HEK293 (cell line): ENCODE results near the gene KLHL25.

Experiments
- CTCF ChIA-PET: fragments of 350-600 bp; formaldehyde crosslinking; extraction: SDS; loops from one replicate; lab custom pipeline; 2021; ENCODE audit warnings: antibody characterized with exemption; lab: Yijun Ruan, JAX
- POLR2A ChIA-PET: fragments of 300-600 bp; formaldehyde crosslinking; extraction: SDS; loops from one replicate; lab custom pipeline; 2020; ENCODE audit warnings: antibody characterized with exemption, inconsistent platforms; lab: Yijun Ruan, JAX
- H3K27ac ChIP-seq: fragments of 200-500 bp; sonication (Bioruptor generic); 2 replicates; pipeline ENCODE4 v1.5.1; 2014; ENCODE audit warnings: low read depth, low read length, control low read depth, inconsistent platforms; ENCODE audit errors: extremely low read depth
- H3K36me3 ChIP-seq, 2 experiments: fragments of 200-500 bp in 1 of 2; sonication (Bioruptor generic) in 1 of 2; 1 replicate in 1 of 2; 2 replicates in 1 of 2; pipeline ENCODE4 v1.5.1; 2014 to 2017; ENCODE audit warnings: inconsistent platforms in 2 of 2, low read length in 2 of 2; ENCODE audit not compliant: control insufficient read depth in 2 of 2, insufficient read depth in 1 of 2
- H3K4me1 ChIP-seq: fragments of 200-500 bp; sonication (Bioruptor generic); 2 replicates; pipeline ENCODE4 v1.5.1; 2014; ENCODE audit warnings: mild to moderate bottlenecking, low read length, inconsistent platforms; ENCODE audit not compliant: control insufficient read depth, insufficient read depth
- H3K4me3 ChIP-seq: 2 replicates; pipeline ENCODE4 v1.5.1; 2011; ENCODE audit warnings: low read depth, mild to moderate bottlenecking, control low read depth, low read length, moderate library complexity
- H3K9me3 ChIP-seq: fragments of 200-500 bp; sonication (Bioruptor generic); 2 replicates; pipeline ENCODE4 v1.5.1; 2014; ENCODE audit warnings: low read depth, low read length, inconsistent platforms; ENCODE audit not compliant: control insufficient read depth, insufficient read depth
- ELK4 ChIP-seq: IDR thresholded peaks from 2 replicates; pipeline ENCODE4 v1.6.1; 2011; ENCODE audit warnings: mild to moderate bottlenecking, low read depth, low read length, borderline replicate concordance
- HOXA7 ChIP-seq: sonication (generic); formaldehyde crosslinking; IDR thresholded peaks from 2 replicates; pipeline ENCODE4 v1.8.1; 2022; ENCODE audit warnings: missing genetic modification reagents, borderline replicate concordance
- MZF1 ChIP-seq: fragments of 450-650 bp; formaldehyde crosslinking; IDR thresholded peaks from 2 replicates; pipeline ENCODE4 v1.5.1; 2017; ENCODE audit warnings: missing biosample characterization, missing genetic modification characterization, borderline replicate concordance
- SALL2 ChIP-seq: fragments of 450-650 bp; formaldehyde crosslinking; IDR thresholded peaks from 2 replicates; pipeline ENCODE4 v1.5.0; 2017; ENCODE audit warnings: missing biosample characterization, mild to moderate bottlenecking, missing genetic modification characterization, borderline replicate concordance
- SETDB1 ChIP-seq: IDR thresholded peaks from one replicate; pipeline ENCODE4 v1.6.1; 2017; ENCODE audit warnings: mild to moderate bottlenecking, low read length, moderate library complexity, mixed read lengths; ENCODE audit not compliant: insufficient read length
- TRIM28 ChIP-seq: IDR thresholded peaks from 2 replicates; pipeline ENCODE4 v1.6.1; 2011; ENCODE audit warnings: low read length, control low read depth, borderline replicate concordance
- YY1 ChIP-seq: fragments of 450-650 bp; formaldehyde crosslinking; IDR thresholded peaks from 2 replicates; pipeline ENCODE4 v1.5.1; 2018; ENCODE audit warnings: missing biosample characterization, missing genetic modification characterization
- ZBTB26 ChIP-seq: fragments of 450-650 bp; formaldehyde crosslinking; optimal IDR thresholded peaks from 2 replicates; pipeline ENCODE3; 2016; ENCODE audit warnings: missing biosample characterization, mild to moderate bottlenecking, missing genetic modification characterization
- ZBTB48 ChIP-seq: fragments of 450-650 bp; formaldehyde crosslinking; IDR thresholded peaks from 2 replicates; pipeline ENCODE4 v1.5.1; 2016; ENCODE audit warnings: missing biosample characterization, missing genetic modification characterization
- ZBTB7A ChIP-seq: fragments of 450-650 bp; formaldehyde crosslinking; IDR thresholded peaks from 2 replicates; pipeline ENCODE4 v1.5.1; 2016; ENCODE audit warnings: low read depth, missing biosample characterization, missing genetic modification characterization
- ZNF10 ChIP-seq: fragments of 450-650 bp; formaldehyde crosslinking; IDR thresholded peaks from 2 replicates; pipeline ENCODE4 v1.5.1; 2017; ENCODE audit warnings: missing biosample characterization, missing genetic modification characterization
- ZNF24 ChIP-seq: fragments of 450-650 bp; formaldehyde crosslinking; IDR thresholded peaks from 2 replicates; pipeline ENCODE4 v1.5.1; 2016; ENCODE audit warnings: missing biosample characterization, missing genetic modification characterization
- ZNF26 ChIP-seq: fragments of 450-650 bp; formaldehyde crosslinking; IDR thresholded peaks from 2 replicates; pipeline ENCODE4 v1.5.1; 2016; ENCODE audit warnings: missing biosample characterization, missing genetic modification characterization
- ZNF274 ChIP-seq, 2 experiments: fragments of 200-500 bp in 1 of 2; fragments of 450-650 bp in 1 of 2; sonication (Bioruptor generic) in 1 of 2; formaldehyde crosslinking in 1 of 2; IDR thresholded peaks; 2 replicates each; pipeline versions ENCODE4 v1.5.1 to v1.6.1; 2014 to 2016; ENCODE audit warnings: borderline replicate concordance in 1 of 2, inconsistent platforms in 1 of 2, low read length in 1 of 2, missing biosample characterization in 1 of 2, missing genetic modification characterization in 1 of 2
- ZNF514 ChIP-seq: fragments of 450-650 bp; formaldehyde crosslinking; IDR thresholded peaks from 2 replicates; pipeline ENCODE4 v1.5.1; 2016; ENCODE audit warnings: missing biosample characterization, missing genetic modification characterization
- ZNF561 ChIP-seq: fragments of 450-650 bp; IDR thresholded peaks from 2 replicates; pipeline ENCODE4 v1.5.1; 2018; ENCODE audit warnings: missing biosample characterization, missing genetic modification characterization, borderline replicate concordance
- ZNF580 ChIP-seq: fragments of 450-650 bp; formaldehyde crosslinking; IDR thresholded peaks from 2 replicates; pipeline ENCODE4 v1.5.1; 2016; ENCODE audit warnings: missing biosample characterization, missing genetic modification characterization
- ZNF626 ChIP-seq: fragments of 450-650 bp; sonication (Bioruptor Pico); formaldehyde crosslinking; IDR thresholded peaks from 2 replicates; pipeline ENCODE4 v1.5.1; 2018; ENCODE audit warnings: missing biosample characterization, missing genetic modification characterization, inconsistent platforms
- ZNF654 ChIP-seq: fragments of 450-650 bp; formaldehyde crosslinking; IDR thresholded peaks from 2 replicates; pipeline ENCODE4 v1.5.1; 2016; ENCODE audit warnings: low read depth, missing biosample characterization, missing genetic modification characterization
- ZNF776 ChIP-seq: fragments of 450-650 bp; formaldehyde crosslinking; IDR thresholded peaks from 2 replicates; pipeline ENCODE4 v1.5.0; 2017; ENCODE audit warnings: missing biosample characterization, missing genetic modification characterization, borderline replicate concordance
- TF ChIP-seq, protein P1 (sequence below): fragments of 450-650 bp; formaldehyde crosslinking; IDR thresholded peaks from 2 replicates; pipeline ENCODE4 v1.5.1; 2017; ENCODE audit warnings: missing biosample characterization, mild to moderate bottlenecking, missing genetic modification characterization, moderate library complexity

Gene KLHL25

DNA sequence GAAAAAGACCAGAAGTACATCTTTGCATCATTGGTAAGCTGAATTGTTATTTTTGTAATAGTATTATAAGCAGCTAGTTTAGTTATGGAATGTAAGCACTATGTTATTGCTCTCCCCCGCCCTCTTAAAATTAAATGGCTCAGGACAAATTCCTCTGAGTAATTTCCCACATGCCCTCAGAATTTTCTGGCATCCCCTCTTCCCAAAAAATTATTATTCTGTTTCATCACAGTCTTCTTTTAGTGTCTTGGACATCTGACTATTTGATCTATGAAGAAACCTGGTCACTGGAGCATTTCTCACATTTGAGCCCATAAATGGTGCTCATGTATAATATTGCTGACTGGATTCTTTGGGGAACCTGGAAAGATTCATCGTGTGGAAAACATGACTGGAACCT is 68.3 kb downstream of the KLHL25 start:
- no peak for TF ChIP-seq SALL2
- Histone ChIP-seq H3K4me3 (no peak overlapping the region), H3K36me3 (peaks cover 25 to 80% of the 10 kb centered on the region in 2 experiments), H3K27ac (no peak overlapping the region), H3K9me3 (no peaks in the 10 kb centered on the region), H3K4me1 (no peaks in the 10 kb centered on the region)
- ChIA-PET CTCF (interaction anchor here (1.1 to 4.7 kb wide), 4 partner anchors 105 to 130 kb away, joined by 3 to 27 read pairs (median 10); no protein-coding TSS in a partner anchor), POLR2A (no interaction called here)

DNA sequence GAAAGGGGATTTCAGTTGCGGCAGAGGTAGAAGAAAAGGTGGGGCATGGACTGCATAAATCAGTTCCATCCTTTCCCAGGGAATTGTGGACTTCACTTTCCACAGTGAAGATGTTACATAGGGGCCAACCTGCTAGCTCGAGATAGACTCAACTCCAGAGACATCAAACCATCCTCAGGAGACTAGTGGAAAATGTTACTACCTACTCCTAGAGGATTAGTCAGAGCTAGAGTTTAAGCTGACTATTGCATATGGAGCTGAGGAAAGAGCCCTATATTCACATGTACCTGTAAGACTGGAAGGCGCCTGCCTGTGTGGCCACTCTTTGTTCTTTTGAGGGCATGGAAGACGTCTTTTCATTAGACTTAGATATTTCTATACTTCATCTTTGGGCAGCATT is 69.2 kb downstream of the KLHL25 start:
- POLR2A ChIA-PET, result no interaction called here
- H3K4me1 ChIP-seq, result no peaks in the 10 kb centered on the region
- peaks cover 16 to 80% of the 10 kb centered on the region in 2 experiments for H3K36me3 ChIP-seq
- no peak overlapping the region for H3K27ac ChIP-seq
- CTCF ChIA-PET, result interaction anchor here (0.6 to 4.7 kb wide), 4 partner anchors 11 to 129 kb away, joined by 3 to 27 read pairs (median 3); no protein-coding TSS in a partner anchor
- no peak for TF ChIP-seq ZNF580 (tag by site-specific recombination)
- TF ChIP-seq ZNF274 (IDR thresholded peaks at IDR 0.05; ENCODE audit: low read length), result no peak
- TF ChIP-seq ZNF274 (tag by site-specific recombination; IDR thresholded peaks at IDR 0.05; ENCODE audit: borderline replicate concordance), result no peak
- no peaks in the 10 kb centered on the region for H3K9me3 ChIP-seq
- no peak overlapping the region for H3K4me3 ChIP-seq

- Histone ChIP-seq H3K9me3 (no peaks in the 10 kb centered on the region), H3K4me1 (no peaks in the 10 kb centered on the region), H3K4me3 (no peak overlapping the region), H3K36me3 (peaks cover 18 to 81% of the 10 kb centered on the region in 2 experiments), H3K27ac (no peak overlapping the region)
- TF ChIP-seq ZNF514 (tag by site-specific recombination) (no peak), ZBTB26 (no peak), ZNF274 (IDR thresholded peaks at IDR 0.05; ENCODE audit: low read length) (no peak), ZNF274 (tag by site-specific recombination; IDR thresholded peaks at IDR 0.05; ENCODE audit: borderline replicate concordance) (no peak), HOXA7 (CRISPR knock-in tag) (no peak), ZBTB48 (no peak), ELK4 (no peak), ZNF626 (tag by site-specific recombination) (no peak), ZNF26 (no peak), ZBTB7A (no peak), SETDB1 (no peak), YY1 (tag by site-specific recombination) (no peak), ZNF776 (tag by site-specific recombination) (no peak), ZNF561 (tag by site-specific recombination) (no peak), ZNF10 (tag by site-specific recombination) (no peak), ZNF24 (no peak), MZF1 (tag by site-specific recombination) (no peak), ZNF654 (tag by site-specific recombination) (no peak), TRIM28 (no peak)
- TF ChIP-seq, protein P1, sequence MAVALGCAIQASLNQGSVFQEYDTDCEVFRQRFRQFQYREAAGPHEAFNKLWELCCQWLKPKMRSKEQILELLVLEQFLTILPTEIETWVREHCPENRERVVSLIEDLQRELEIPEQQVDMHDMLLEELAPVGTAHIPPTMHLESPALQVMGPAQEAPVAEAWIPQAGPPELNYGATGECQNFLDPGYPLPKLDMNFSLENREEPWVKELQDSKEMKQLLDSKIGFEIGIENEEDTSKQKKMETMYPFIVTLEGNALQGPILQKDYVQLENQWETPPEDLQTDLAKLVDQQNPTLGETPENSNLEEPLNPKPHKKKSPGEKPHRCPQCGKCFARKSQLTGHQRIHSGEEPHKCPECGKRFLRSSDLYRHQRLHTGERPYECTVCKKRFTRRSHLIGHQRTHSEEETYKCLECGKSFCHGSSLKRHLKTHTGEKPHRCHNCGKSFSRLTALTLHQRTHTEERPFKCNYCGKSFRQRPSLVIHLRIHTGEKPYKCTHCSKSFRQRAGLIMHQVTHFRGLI (tag by site-specific recombination), result no peak
- ChIA-PET POLR2A (no interaction called here), CTCF (interaction anchor here (0.6 to 4.7 kb wide), 3 partner anchors 9 to 129 kb away, joined by 3 to 27 read pairs (median 3); no protein-coding TSS in a partner anchor)
Measured at GRCh38 chr15:85725019-85725418, 69.7 kb downstream of the KLHL25 start.
